Transverse colon (tissue), 4 donors: ENCODE data around the gene CADM4. TPM values are rescaled to one million over a fixed set of nuclear protein-coding genes. Genes with fewer than 3 reads are reported as not detected.

ENCODE experiments used
- DNase-seq: peaks from one replicate; pipeline ENCODE4 v3.0.0-alpha.2; 2019
- H3K27ac ChIP-seq, 4 donors: fragments of 200-600 bp; sonication (generic); 2 replicates each; pipeline ENCODE4 v1.5.1; 2016 to 2018; ENCODE audit warnings: inconsistent platforms in 4 of 4
- H3K27me3 ChIP-seq: fragments of 200-600 bp; sonication (generic); 2 replicates; pipeline ENCODE4 v1.5.1; 2017; ENCODE audit warnings: inconsistent platforms
- H3K36me3 ChIP-seq, 4 donors: fragments of 200-600 bp; sonication (generic); 2 replicates each; pipeline ENCODE4 v1.5.1; 2017 to 2019; ENCODE audit warnings: inconsistent platforms in 4 of 4
- H3K4me1 ChIP-seq, 4 donors: fragments of 200-600 bp; sonication (generic); 2 replicates each; pipeline ENCODE4 v1.5.1; 2017 to 2020; ENCODE audit warnings: inconsistent platforms in 4 of 4
- H3K4me3 ChIP-seq, 4 donors: fragments of 200-600 bp; sonication (generic); 1 replicate in 1 of 4; 2 replicates in 3 of 4; pipeline versions ENCODE4 v1.5.1 to v1.6.1; 2017 to 2019; ENCODE audit warnings: inconsistent platforms in 4 of 4
- H3K9me3 ChIP-seq, 2 donors: fragments of 200-600 bp; sonication (generic); 2 replicates each; pipeline ENCODE4 v1.5.1; 2017 to 2019; ENCODE audit warnings: inconsistent platforms in 2 of 2
- EP300 ChIP-seq: sonication (generic); formaldehyde crosslinking; IDR thresholded peaks from one replicate; pipeline ENCODE4 v1.6.1; 2017; ENCODE audit warnings: antibody characterized with exemption, low read depth
- POLR2A ChIP-seq: fragments of 450-650 bp; IDR thresholded peaks from one replicate; pipeline ENCODE4 v1.6.1; 2016; ENCODE audit warnings: antibody characterized with exemption, mild to moderate bottlenecking, moderate library complexity
- POLR2AphosphoS5 ChIP-seq, 3 donors: sonication (generic); formaldehyde crosslinking; IDR thresholded peaks; one replicate each; pipeline ENCODE4 v1.6.1; 2016; ENCODE audit warnings: antibody characterized with exemption in 3 of 3
- WGBS, 2 donors: methylation state at CpG; one replicate each; pipeline ENCODE4 v1.1.5; 2018; ENCODE audit warnings: low coverage in 1 of 2; 5-methylcytosine and 5-hydroxymethylcytosine counted together
- in situ Hi-C, 4 donors: fragments of 200-750 bp; cut with MboI; loops; one replicate each; pipeline versions ENCODE4 v1.15.0 to v1.15.1; 2017; ENCODE audit warnings: low sequenced_read_pairs in 3 of 4, low pct_ligation_motif_present in 1 of 4, low pct_unique_long_range_greater_than_20kb in 1 of 4
- intact Hi-C: fragments of 100-400 bp; cut with DNase I; formaldehyde crosslinking; loops from one replicate; pipeline ENCODE4 v1.15.1; 2023; ENCODE audit warnings: low total_unique reads
- total RNA-seq, 4 donors: library from RNA; depleted of rRNA; stranded (reverse); fragments of >200 nt; gene quantifications; one replicate each; pipeline ENCODE4 v1.1.0, GENCODE V29; 2016
- TF ChIP-seq, protein P1 (sequence below), 5 experiments: fragments of 200-600 bp in 3 of 5; fragments of 450-650 bp in 2 of 5; sonication (generic) in 3 of 5; IDR thresholded peaks; 1 replicate in 2 of 5; 2 replicates in 3 of 5; pipeline ENCODE4 v1.5.1; 2016 to 2017; ENCODE audit warnings: antibody characterized with exemption in 5 of 5, inconsistent platforms in 3 of 5, mild to moderate bottlenecking in 2 of 5, moderate library complexity in 1 of 5

Gene CADM4
- total RNA-seq, 4 donors from 2014 or later: 2.5 to 4.0 (median 3.7) TPM; not detected in 1

DNA sequence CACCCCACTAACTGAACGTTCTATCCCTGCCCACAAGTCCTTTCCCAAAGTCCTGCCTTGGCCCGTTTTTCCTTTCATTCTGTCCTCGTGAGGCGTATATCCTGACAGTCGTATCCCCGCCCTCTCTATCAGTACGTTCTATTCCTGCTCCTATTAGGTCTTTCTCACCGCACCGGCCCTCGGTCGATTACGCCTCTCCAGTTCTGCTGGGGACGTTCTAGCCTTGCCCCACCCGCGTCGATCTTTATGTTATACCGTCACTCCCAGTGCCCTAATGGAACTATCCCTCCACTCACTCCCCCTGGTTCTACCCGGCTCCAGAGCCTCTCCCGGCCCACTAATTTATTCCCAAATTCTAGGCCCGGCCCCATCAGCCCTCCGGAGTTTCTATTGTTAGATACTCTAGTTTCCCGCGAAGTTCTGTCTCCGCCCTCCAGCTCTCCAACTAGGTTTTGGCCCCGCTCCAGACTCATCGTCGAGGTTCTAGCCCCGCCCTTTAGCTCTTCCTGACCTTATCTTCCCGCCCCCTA is 28.3 kb upstream of the CADM4 start:
- intact Hi-C loops: no loop called here
- H3K36me3 ChIP-seq: peaks cover 0 to 3% (median 0%) of the 10 kb centered on the region in 4 donors
- no peak for DNase-seq
- 5 to 10% methylated on average over 28 to 29 of the region's 29 CpGs for WGBS, 2 donors
- H3K27me3 ChIP-seq: no peaks in the 10 kb centered on the region
- in situ Hi-C loops: no loop called here
- peaks cover 8 to 25% (median 16%) of the 10 kb centered on the region in 4 donors for H3K4me1 ChIP-seq
- peak overlapping the region in 3 of 4 donors; percentile 15 to 53 (median 28) for H3K4me3 ChIP-seq
- no peaks in the 10 kb centered on the region for H3K9me3 ChIP-seq
- no peak for TF ChIP-seq EP300
- TF ChIP-seq, protein P1, sequence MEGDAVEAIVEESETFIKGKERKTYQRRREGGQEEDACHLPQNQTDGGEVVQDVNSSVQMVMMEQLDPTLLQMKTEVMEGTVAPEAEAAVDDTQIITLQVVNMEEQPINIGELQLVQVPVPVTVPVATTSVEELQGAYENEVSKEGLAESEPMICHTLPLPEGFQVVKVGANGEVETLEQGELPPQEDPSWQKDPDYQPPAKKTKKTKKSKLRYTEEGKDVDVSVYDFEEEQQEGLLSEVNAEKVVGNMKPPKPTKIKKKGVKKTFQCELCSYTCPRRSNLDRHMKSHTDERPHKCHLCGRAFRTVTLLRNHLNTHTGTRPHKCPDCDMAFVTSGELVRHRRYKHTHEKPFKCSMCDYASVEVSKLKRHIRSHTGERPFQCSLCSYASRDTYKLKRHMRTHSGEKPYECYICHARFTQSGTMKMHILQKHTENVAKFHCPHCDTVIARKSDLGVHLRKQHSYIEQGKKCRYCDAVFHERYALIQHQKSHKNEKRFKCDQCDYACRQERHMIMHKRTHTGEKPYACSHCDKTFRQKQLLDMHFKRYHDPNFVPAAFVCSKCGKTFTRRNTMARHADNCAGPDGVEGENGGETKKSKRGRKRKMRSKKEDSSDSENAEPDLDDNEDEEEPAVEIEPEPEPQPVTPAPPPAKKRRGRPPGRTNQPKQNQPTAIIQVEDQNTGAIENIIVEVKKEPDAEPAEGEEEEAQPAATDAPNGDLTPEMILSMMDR (IDR thresholded peaks at IDR 0.05): no peak
- no peak for TF ChIP-seq POLR2AphosphoS5 (IDR thresholded peaks at IDR 0.05)
- TF ChIP-seq POLR2A: no peak
- H3K27ac ChIP-seq: peak overlapping the region; percentile 95 to 99 (median 95)

DNA sequence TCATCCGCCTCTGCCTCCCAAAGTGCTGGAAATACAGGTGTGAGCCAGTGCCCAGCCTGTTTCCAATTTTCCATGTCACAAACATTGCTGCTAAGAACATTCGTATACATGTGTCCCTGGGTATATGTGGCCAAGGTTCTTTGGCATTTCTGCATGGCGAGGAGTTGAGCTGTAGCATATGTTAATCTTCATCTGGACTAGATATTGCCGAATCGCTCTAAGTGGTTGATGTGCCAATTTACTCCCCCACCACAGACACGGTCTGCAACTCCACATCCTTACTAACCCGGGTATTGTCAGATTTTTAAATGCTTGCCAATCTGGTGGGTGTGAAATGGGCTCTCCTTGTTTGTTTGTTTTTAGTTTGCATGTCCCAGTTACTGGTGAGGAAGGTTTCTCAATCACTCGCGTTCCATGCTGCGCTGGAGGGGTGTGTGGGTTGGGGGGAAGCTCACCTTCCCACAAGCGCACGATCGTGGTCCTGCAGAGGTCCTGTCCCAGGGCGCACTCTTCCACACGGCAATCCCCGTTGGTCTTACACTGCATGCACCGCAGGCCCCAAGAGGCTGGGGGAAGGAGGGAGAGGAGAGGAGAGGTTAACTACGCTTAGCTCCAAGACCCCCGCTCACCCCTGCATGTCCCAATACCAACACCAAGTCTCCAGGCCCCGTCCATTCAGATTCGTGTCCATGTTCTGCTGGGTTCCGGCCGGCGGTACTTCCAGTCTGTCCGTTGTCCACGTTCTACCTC is 27.7 kb upstream of the CADM4 start:
- Histone ChIP-seq H3K4me1 (peaks cover 8 to 25% (median 16%) of the 10 kb centered on the region in 4 donors), H3K9me3 (no peaks in the 10 kb centered on the region), H3K4me3 (peak overlapping the region in 3 of 4 donors; percentile 15 to 53 (median 28)), H3K36me3 (peaks cover 0 to 3% (median 0%) of the 10 kb centered on the region in 4 donors), H3K27me3 (no peaks in the 10 kb centered on the region), H3K27ac (peak overlapping the region; percentile 95 to 99 (median 95))
- 56 to 71% methylated on average over 12 to 26 of the region's 26 CpGs for WGBS, 2 donors
- peak; percentile 28 for DNase-seq
- TF ChIP-seq POLR2AphosphoS5 (IDR thresholded peaks at IDR 0.05): no peak
- TF ChIP-seq POLR2A: no peak
- no peak for TF ChIP-seq EP300
- TF ChIP-seq, protein P1 (IDR thresholded peaks at IDR 0.05): no peak
- in situ Hi-C loops (no loop called here), intact Hi-C loops (no loop called here)

DNA sequence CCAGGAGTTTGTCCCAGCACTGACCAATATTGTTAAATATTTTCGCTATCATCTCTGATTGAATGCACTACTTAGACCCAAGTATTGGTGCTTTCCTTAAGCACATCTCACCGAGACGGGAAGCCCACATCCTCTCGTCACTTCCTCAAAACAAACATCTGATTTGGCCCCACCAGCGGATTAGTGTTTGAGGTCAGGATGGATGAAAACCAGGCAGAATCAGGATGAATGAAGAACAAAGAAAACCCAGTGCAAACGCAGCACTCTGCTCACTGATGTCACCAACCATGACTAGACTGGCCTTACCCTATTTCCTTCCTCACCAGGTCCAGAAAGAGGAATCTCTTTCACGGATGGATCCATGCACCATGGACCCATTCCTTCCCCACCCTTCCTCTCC is 24.4 kb upstream of the CADM4 start:
- Histone ChIP-seq H3K4me1 (peaks cover 3 to 10% (median 8%) of the 10 kb centered on the region in 4 donors), H3K27ac (no peak overlapping the region), H3K36me3 (peaks cover 0 to 3% (median 0%) of the 10 kb centered on the region in 4 donors), H3K27me3 (no peaks in the 10 kb centered on the region), H3K9me3 (no peaks in the 10 kb centered on the region), H3K4me3 (no peak overlapping the region)
- TF ChIP-seq POLR2AphosphoS5 (IDR thresholded peaks at IDR 0.05) (no peak), POLR2A (no peak), EP300 (no peak)
- TF ChIP-seq, protein P1 (IDR thresholded peaks at IDR 0.05): no peak
- in situ Hi-C loops: no loop called here
- intact Hi-C loops: no loop called here
- DNase-seq: no peak
- WGBS, 2 donors: 64 to 75% methylated on average over 6 to 7 of the region's 7 CpGs

DNA sequence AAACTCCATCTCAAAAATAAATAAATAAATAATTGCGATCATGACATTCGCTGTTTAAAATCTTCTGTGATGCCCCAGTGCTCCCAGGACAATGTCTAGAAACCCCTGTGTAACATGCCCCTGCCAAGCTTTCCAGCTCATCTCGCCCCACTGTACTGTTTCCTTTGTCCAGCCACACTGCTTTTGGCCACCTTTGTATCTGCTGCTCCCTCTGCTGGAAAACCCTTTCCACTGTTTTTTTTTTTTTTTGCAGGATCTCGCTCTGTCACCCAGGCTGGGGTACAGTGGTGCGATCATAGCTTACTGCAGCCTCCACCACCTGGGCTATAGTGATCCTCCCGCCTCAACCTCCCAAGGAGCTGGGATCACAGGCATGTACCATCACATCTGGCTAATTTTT is 22.8 kb upstream of the CADM4 start:
- Histone ChIP-seq H3K27me3 (no peaks in the 10 kb centered on the region), H3K4me1 (peaks cover under 1 to 2% (median 2%) of the 10 kb centered on the region in 4 donors), H3K36me3 (peaks cover 0 to 3% (median 0%) of the 10 kb centered on the region in 4 donors), H3K9me3 (no peaks in the 10 kb centered on the region), H3K4me3 (no peak overlapping the region), H3K27ac (no peak overlapping the region)
- WGBS, 2 donors: 90 to 93% methylated on average over 4 to 6 of the region's 6 CpGs
- TF ChIP-seq, protein P1 (IDR thresholded peaks at IDR 0.05): peak in 2 of 5 experiments; percentile 3 to 14
- no peak for TF ChIP-seq POLR2AphosphoS5 (IDR thresholded peaks at IDR 0.05)
- intact Hi-C loops: no loop called here
- DNase-seq: no peak
- in situ Hi-C loops: no loop called here
